ENCODE measurements around the gene DPP6. TPM values are rescaled to one million over a fixed set of nuclear protein-coding genes. Genes with fewer than 3 reads are reported as not detected.

Gene DPP6
- total RNA-seq, 1 donor from 2014 or later = 0.48 TPM

DNA sequence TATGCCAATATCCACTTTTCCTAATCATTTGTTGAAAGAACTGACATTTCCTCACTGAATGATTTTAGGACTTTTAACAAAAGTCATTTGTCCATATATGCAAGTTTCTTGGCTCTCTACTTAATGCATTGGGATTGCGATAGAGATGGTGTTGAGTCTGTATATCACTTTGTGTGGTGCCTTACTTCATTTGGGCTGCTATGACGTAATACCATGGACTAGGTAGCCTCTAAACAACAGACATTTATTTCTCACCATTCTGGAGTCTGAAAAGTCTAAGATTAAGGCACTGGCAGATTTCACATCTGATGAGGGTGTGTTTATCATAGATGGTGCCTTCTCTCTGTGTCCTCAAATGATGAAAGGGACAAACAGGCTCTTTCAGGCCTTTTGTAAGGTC lies 342.6 kb downstream of the DPP6 start:
- Histone ChIP-seq H4K20me1 (ENCODE audit: insufficient read depth, low read length) (no peaks in the 10 kb centered on the region), H3K9ac (ENCODE audit: low read length) (no peak overlapping the region), H3K36me3 (ENCODE audit: insufficient read depth, low read length) (no peaks in the 10 kb centered on the region), H3K4me2 (ENCODE audit: low read length) (no peak overlapping the region), H2AFZ (ENCODE audit: low read depth, low read length) (no peak overlapping the region), H3K79me2 (ENCODE audit: insufficient read depth, low read length) (no peaks in the 10 kb centered on the region), H3K27ac (ENCODE audit: low read depth, low read length) (no peak overlapping the region), H3K4me3 (ENCODE audit: insufficient read depth, low read depth, low read length) (no peak overlapping the region), H3K9me3 (ENCODE audit: insufficient read depth, low read depth, low read length) (peaks cover 7% of the 10 kb centered on the region), H3K4me1 (ENCODE audit: insufficient read depth, low read length) (no peaks in the 10 kb centered on the region), H3K27me3 (ENCODE audit: insufficient read depth, low read length) (no peaks in the 10 kb centered on the region)
- TF ChIP-seq EZH2 (IDR thresholded peaks at IDR 0.05; ENCODE audit: insufficient read depth, low read length) = no peak
- TF ChIP-seq, protein P1, sequence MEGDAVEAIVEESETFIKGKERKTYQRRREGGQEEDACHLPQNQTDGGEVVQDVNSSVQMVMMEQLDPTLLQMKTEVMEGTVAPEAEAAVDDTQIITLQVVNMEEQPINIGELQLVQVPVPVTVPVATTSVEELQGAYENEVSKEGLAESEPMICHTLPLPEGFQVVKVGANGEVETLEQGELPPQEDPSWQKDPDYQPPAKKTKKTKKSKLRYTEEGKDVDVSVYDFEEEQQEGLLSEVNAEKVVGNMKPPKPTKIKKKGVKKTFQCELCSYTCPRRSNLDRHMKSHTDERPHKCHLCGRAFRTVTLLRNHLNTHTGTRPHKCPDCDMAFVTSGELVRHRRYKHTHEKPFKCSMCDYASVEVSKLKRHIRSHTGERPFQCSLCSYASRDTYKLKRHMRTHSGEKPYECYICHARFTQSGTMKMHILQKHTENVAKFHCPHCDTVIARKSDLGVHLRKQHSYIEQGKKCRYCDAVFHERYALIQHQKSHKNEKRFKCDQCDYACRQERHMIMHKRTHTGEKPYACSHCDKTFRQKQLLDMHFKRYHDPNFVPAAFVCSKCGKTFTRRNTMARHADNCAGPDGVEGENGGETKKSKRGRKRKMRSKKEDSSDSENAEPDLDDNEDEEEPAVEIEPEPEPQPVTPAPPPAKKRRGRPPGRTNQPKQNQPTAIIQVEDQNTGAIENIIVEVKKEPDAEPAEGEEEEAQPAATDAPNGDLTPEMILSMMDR (IDR thresholded peaks at IDR 0.05; ENCODE audit: insufficient read depth, low read depth, low read length) = no peak
- Mint-ChIP-seq H3K27ac (ENCODE audit: unreplicated experiment) (no peak overlapping the region), H3K36me3 (ENCODE audit: low read depth, unreplicated experiment) (no peaks in the 10 kb centered on the region), H3K27me3 (ENCODE audit: low read depth, unreplicated experiment) (peaks cover 13% of the 10 kb centered on the region), H3K9me3 (ENCODE audit: unreplicated experiment) (no peaks in the 10 kb centered on the region), H3K4me1 (ENCODE audit: low read depth, unreplicated experiment) (no peaks in the 10 kb centered on the region), H3K4me3 (ENCODE audit: unreplicated experiment) (no peak overlapping the region)
- FAIRE-seq = no peak
- DNase-seq (ENCODE audit: low read depth) = no peak

DNA sequence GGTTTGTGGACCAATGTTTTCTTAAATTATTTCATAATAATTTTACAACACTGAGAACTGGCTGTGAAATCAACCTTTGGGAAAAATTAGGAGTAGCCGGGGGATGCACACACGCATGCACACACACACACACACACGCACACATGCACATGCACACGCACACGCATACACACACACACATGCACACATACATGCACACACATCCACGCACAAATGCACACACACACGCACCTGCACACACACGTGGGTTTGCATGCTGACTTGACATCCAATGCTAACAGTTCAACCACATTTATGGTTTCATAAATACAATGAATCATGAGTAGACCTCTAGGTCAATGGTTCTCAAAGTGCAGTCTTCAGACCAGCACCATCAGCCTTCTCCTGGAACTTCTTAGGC lies 354.1 kb downstream of the DPP6 start:
- no peak for FAIRE-seq
- Mint-ChIP-seq H3K9me3 (ENCODE audit: unreplicated experiment) (no peaks in the 10 kb centered on the region), H3K4me1 (ENCODE audit: low read depth, unreplicated experiment) (no peaks in the 10 kb centered on the region), H3K36me3 (ENCODE audit: low read depth, unreplicated experiment) (no peaks in the 10 kb centered on the region), H3K27me3 (ENCODE audit: low read depth, unreplicated experiment) (peaks cover 5% of the 10 kb centered on the region), H3K27ac (ENCODE audit: unreplicated experiment) (no peak overlapping the region), H3K4me3 (ENCODE audit: unreplicated experiment) (no peak overlapping the region)
- no peaks in the 10 kb centered on the region for H3K9me3 ChIP-seq (ENCODE audit: insufficient read depth, low read depth, low read length)
- TF ChIP-seq EZH2 (IDR thresholded peaks at IDR 0.05; ENCODE audit: insufficient read depth, low read length) = no peak
- TF ChIP-seq, protein P1 (IDR thresholded peaks at IDR 0.05; ENCODE audit: insufficient read depth, low read depth, low read length) = no peak
- no peaks in the 10 kb centered on the region for H3K36me3 ChIP-seq (ENCODE audit: insufficient read depth, low read length)
- no peaks in the 10 kb centered on the region for H4K20me1 ChIP-seq (ENCODE audit: insufficient read depth, low read length)
- H3K4me1 ChIP-seq (ENCODE audit: insufficient read depth, low read length) = no peaks in the 10 kb centered on the region
- no peak overlapping the region for H3K27ac ChIP-seq (ENCODE audit: low read depth, low read length)
- H3K27me3 ChIP-seq (ENCODE audit: insufficient read depth, low read length) = no peaks in the 10 kb centered on the region
- H3K4me2 ChIP-seq (ENCODE audit: low read length) = no peak overlapping the region
- H3K9ac ChIP-seq (ENCODE audit: low read length) = no peak overlapping the region
- no peak overlapping the region for H3K4me3 ChIP-seq (ENCODE audit: insufficient read depth, low read depth, low read length)
- no peaks in the 10 kb centered on the region for H3K79me2 ChIP-seq (ENCODE audit: insufficient read depth, low read length)
- H2AFZ ChIP-seq (ENCODE audit: low read depth, low read length) = no peak overlapping the region
- DNase-seq (ENCODE audit: low read depth) = no peak

DNA sequence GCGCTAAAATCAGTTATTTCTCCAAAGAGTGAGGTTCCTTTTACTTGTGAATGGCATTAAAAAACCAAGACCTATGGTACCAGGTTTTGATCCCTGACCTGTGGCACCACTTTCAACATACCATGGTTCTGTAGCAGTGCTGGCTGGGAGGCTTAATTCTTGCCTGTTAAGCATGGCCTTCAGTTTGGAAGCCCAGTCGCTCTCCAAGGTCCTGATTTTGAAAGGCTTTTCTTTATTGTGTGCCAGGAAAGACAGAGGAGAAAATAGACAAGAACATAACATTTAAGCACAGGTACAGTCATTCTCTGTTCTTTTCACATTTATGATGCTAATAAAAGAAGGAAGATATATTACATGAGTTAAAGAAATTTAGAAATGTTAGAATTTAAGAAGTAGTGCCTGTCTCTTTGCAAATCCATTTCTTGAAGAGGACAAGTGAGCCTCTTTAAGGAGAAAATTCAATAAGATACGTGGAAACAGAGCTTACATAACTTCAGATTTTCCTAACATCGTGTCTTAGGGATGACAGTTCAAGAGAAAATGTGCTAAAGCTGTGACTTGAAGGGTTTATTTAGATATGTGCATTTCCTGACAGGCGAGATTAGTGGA lies 357.6 kb downstream of the DPP6 start:
- H3K27me3 ChIP-seq (ENCODE audit: insufficient read depth, low read length) = no peaks in the 10 kb centered on the region
- no peak for FAIRE-seq
- no peak overlapping the region for H3K27ac Mint-ChIP-seq (ENCODE audit: unreplicated experiment)

More for the DNA sequence above, 357.6 kb downstream of the DPP6 start:
- no peaks in the 10 kb centered on the region for H3K36me3 Mint-ChIP-seq (ENCODE audit: low read depth, unreplicated experiment)
- peaks cover 11% of the 10 kb centered on the region for H3K27me3 Mint-ChIP-seq (ENCODE audit: low read depth, unreplicated experiment)
- Histone ChIP-seq H4K20me1 (ENCODE audit: insufficient read depth, low read length) (no peaks in the 10 kb centered on the region), H3K36me3 (ENCODE audit: insufficient read depth, low read length) (no peaks in the 10 kb centered on the region), H3K27ac (ENCODE audit: low read depth, low read length) (no peak overlapping the region), H3K4me1 (ENCODE audit: insufficient read depth, low read length) (no peaks in the 10 kb centered on the region), H3K9ac (ENCODE audit: low read length) (no peak overlapping the region), H2AFZ (ENCODE audit: low read depth, low read length) (no peak overlapping the region), H3K9me3 (ENCODE audit: insufficient read depth, low read depth, low read length) (no peaks in the 10 kb centered on the region), H3K4me3 (ENCODE audit: insufficient read depth, low read depth, low read length) (no peak overlapping the region), H3K4me2 (ENCODE audit: low read length) (no peak overlapping the region), H3K79me2 (ENCODE audit: insufficient read depth, low read length) (no peaks in the 10 kb centered on the region)
- TF ChIP-seq EZH2 (IDR thresholded peaks at IDR 0.05; ENCODE audit: insufficient read depth, low read length) = no peak
- TF ChIP-seq, protein P1 (IDR thresholded peaks at IDR 0.05; ENCODE audit: insufficient read depth, low read depth, low read length) = no peak
- DNase-seq (ENCODE audit: low read depth) = peak; percentile 1
- H3K4me1 Mint-ChIP-seq (ENCODE audit: low read depth, unreplicated experiment) = no peaks in the 10 kb centered on the region
- no peak overlapping the region for H3K4me3 Mint-ChIP-seq (ENCODE audit: unreplicated experiment)
- no peaks in the 10 kb centered on the region for H3K9me3 Mint-ChIP-seq (ENCODE audit: unreplicated experiment)
